ENCODE results near the gene ZNF580. TPM values are rescaled to one million over a fixed set of nuclear protein-coding genes. Genes with fewer than 3 reads are reported as not detected.

Gene ZNF580
- total and polyA plus RNA-seq, 2 of the 13 experiments (the other 11 are each of a cell fraction or from before 2014, with no cell fraction given) = 4.4 to 6.0 TPM

GRCh38 chr19:55654868-55655647 lies 14.3 kb downstream of the ZNF580 start, which contains the start of gene U2AF2 (continued):
- TF ChIP-seq ZBTB14 (CRISPR knock-in tag; IDR thresholded peaks at IDR 0.05) (peak; percentile 89), MIER2 (CRISPR knock-in tag; IDR thresholded peaks at IDR 0.05) (no peak), PHF5A (CRISPR knock-in tag; IDR thresholded peaks at IDR 0.05; ENCODE audit: low read depth, unreplicated experiment) (no peak), ZBTB26 (CRISPR knock-in tag; IDR thresholded peaks at IDR 0.05; ENCODE audit: borderline replicate concordance) (no peak), MYNN (CRISPR knock-in tag; IDR thresholded peaks at IDR 0.05; ENCODE audit: low read depth) (no peak), ZNF441 (CRISPR knock-in tag; IDR thresholded peaks at IDR 0.05; ENCODE audit: borderline replicate concordance) (peak; percentile 31; the same call in 1 of the 2 replicates), ZNF747 (CRISPR knock-in tag; IDR thresholded peaks at IDR 0.05; ENCODE audit: borderline replicate concordance) (no peak), RFX1 (IDR thresholded peaks at IDR 0.05) (no peak), CHD2 (IDR thresholded peaks at IDR 0.05; ENCODE audit: low read depth, low read length) (no peak), ZNF816 (CRISPR knock-in tag; IDR thresholded peaks at IDR 0.05; ENCODE audit: borderline replicate concordance) (peak; percentile 84; the same call in 1 of the 2 replicates), TAF15 (IDR thresholded peaks at IDR 0.05; ENCODE audit: low read depth, low read length, poor library complexity, severe bottlenecking) (peak; percentile 11), ZBTB8A (CRISPR knock-in tag; IDR thresholded peaks at IDR 0.05; ENCODE audit: borderline replicate concordance, low read depth) (0 out of 2 replicates have a peak, but pooled peaks have one; percentile 24), MLXIP (CRISPR knock-in tag; IDR thresholded peaks at IDR 0.05; ENCODE audit: borderline replicate concordance) (0 out of 2 replicates have a peak, but pooled peaks have one; percentile 17), RAD51 (IDR thresholded peaks at IDR 0.05; ENCODE audit: borderline replicate concordance) (no peak)
- TF ChIP-seq, protein P1, sequence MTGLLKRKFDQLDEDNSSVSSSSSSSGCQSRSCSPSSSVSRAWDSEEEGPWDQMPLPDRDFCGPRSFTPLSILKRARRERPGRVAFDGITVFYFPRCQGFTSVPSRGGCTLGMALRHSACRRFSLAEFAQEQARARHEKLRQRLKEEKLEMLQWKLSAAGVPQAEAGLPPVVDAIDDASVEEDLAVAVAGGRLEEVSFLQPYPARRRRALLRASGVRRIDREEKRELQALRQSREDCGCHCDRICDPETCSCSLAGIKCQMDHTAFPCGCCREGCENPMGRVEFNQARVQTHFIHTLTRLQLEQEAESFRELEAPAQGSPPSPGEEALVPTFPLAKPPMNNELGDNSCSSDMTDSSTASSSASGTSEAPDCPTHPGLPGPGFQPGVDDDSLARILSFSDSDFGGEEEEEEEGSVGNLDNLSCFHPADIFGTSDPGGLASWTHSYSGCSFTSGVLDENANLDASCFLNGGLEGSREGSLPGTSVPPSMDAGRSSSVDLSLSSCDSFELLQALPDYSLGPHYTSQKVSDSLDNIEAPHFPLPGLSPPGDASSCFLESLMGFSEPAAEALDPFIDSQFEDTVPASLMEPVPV (CRISPR knock-in tag; IDR thresholded peaks at IDR 0.05) = no peak
